Occipital lobe (tissue), 3 donors: Measurements from ENCODE around the gene RELL2. TPM values are rescaled to one million over a fixed set of nuclear protein-coding genes. Genes with fewer than 3 reads are reported as not detected.

ENCODE experiments used
- DNase-seq: peaks from one replicate; lab custom pipeline; 2025; lab: John Stamatoyannopoulos, UW
- small RNA-seq: library from RNA; depleted of rRNA; stranded (forward); fragments of <200 nt; gene quantifications from one replicate; pipeline ENCODE3, GENCODE V24; 2014
- total RNA-seq: library from RNA; depleted of rRNA; stranded (reverse); fragments of >200 nt; gene quantifications from one replicate; pipeline ENCODE4 v1.2.3, GENCODE V29; 2014

Gene RELL2
- total RNA-seq, 1 donor from 2014 or later, result 8.4 TPM

DNA sequence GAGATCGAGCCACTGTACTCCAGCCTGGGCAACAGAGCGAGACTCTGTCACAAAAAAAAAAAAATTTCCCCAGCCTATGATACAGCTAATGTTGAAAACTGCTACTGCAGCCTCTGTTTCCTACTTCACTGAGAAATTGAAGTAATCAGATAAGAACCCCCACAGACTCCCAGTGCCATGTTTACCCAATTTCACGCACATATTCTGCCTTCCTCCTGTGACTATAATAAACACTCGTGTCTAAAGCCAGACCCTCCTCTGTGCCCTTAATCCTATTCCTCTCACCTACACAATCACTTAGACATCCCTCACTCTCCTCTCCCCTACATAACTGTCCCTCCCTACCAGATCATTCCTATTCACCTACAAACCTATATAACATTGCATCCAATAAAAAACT lies 38.9 kb downstream of the RELL2 start:
- DNase-seq, result no peak

DNA sequence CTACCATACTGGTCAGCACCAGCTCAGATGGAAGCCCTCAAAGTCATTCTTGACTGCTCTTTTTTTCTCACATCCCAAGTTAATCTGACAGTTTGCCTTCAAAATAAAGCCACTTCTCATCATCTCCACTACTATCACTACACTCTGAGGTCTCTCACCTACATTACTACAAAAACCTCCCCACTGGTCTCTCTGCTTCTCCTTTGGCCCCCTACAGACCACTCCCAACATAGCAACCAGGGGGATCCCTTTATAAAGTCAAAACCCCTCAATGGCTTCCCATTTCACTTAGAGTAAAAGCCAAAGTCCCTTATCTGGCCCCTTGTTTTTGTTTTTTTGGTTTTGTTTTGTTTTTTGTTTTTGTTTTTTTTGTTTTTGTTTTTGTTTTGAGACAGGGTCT lies 40.6 kb downstream of the RELL2 start:
- DNase-seq, result no peak

DNA sequence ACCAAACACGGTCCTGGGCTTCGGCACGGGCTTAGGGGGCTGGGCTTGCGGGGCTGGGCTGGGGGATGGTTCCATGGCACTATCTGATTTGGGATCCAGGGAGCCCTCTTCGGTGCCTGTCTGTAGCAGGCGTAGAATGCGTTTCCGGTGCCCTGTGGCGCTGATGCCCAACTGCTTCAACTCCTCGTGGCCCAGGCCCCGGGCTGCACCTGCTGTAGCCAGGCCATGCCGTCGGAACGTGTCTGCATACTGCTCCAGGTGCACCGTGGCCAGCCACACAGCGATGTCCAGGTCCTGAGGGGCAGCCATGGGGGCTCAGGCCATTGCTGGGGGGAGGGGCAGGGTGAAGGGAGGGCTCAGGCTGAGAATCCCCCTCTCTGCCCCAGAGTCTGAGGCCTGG lies 43.4 kb downstream of the RELL2 start:
- DNase-seq, result no peak

DNA sequence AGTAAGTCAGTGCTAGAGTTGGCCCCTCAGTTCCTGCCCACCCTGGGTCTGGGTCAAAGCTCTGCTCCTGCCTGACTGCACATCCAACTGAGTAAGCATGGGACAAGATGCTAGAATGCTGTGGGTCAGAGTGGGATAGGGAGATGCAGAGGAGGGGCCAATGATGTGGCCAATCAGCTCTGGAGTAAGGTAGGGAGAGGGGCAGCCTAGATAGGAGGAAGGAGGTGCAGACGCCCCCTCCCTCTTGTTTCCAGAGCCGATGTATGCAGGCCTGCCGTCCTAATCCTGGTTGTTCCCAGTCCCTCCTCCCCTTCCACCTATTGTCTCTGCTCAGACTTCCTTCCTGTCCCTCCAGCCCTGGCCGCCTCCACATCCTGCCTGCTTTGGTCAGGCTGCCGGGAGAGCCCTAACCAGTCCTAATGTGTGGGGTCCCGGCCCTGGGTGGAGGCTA lies 44.0 kb downstream of the RELL2 start:
- DNase-seq, result no peak

DNA sequence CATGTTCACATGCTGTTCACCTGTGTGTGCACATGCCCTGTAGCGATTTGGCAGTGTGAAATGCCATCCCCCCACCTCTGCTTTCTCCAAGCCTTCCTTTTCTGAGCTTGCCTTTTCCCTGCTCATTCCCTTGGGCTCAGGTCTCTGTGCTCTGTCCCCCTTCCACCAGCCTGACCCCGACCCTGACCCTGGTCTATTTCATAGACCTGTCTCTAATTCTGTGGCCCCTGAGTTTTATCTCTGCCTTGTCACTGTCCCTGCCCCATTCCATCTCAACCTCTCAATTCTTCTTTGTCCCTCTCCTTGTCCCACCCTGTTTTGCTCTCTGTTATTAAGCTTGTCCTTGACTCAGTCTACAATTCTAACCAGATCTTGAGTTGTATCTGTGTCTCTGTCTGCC lies 44.5 kb downstream of the RELL2 start:
- DNase-seq, result no peak

DNA sequence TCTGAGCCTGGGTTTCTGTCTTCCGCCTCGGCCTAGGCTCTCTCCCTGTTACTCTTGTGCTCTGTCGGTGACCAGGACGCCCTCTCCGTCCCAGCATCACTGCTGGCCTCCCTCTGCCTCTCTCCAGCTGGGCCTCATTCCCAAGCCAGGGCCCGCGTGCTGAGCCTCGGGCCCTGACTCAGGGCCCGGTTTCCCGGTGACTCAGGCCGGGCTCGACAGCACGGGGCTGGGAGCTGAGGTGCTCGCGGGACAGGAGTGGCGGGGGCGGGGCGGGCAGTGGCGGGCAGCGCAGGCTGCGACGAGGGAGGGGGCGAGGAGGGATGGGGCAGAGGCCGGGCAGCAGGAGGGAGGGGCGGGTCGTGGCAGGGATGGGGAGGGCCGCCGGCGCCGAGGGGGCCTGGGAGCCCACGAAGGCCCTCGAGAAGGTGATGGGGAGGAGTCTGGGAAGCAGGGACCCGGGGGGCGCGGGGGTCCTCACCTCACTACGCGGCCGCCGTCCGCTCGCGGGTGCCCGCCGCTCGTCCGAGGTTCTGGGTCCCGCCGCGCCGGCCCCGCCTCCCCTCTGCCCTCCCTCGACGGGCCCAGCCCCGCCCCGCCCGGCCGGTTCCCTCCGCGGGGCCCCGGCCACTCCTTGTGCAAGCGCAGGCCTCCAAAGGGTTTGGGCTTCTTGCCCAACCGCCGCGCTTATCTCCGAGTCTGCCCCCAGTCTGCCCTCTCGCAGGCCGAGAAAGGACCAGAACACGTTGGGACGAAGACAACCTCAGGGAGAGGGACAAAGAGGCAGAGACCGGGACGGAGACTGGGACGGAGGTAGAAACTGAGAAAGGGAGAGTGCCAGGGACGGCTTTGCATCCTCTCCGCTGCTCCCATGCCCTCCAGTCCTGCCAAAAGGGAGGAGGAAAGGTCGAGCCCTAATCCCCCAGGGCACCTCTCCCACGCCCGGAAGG lies 45.2 kb downstream of the RELL2 start, which contains the start of gene ARAP3:
TSS of gene ARAP3 (minus strand) at position 536 of the 947 bp plus-strand sequence. CDS start 1,744 bp downstream, outside the sequence.
- DNase-seq, result no peak

DNA sequence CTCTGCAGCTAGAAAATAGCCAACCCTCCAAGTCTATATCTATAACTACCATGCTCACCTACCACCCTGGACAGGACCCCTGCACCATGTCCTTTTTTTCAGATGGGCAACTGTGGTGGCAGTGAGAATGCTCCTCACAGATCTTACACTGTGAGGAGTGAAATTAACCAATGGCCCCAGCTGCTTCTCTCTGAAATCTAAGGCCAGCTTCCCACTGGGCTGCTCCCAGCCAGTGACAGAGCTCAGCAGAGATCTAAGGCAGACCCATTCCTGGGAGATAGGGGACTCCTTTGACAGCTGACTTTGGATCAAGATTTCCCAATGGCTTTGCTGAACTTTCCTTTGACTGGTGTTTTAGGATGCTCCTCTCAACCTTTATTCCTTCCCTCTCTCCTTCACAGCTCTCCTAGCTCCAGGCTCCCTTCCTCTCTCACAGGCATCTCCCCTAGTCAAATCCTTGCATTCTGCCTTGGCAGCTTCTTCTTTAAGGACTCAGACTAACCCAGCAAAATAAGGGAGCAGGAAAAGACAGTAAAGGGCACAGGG lies 46.9 kb downstream of the RELL2 start:
- no peak for DNase-seq

DNA sequence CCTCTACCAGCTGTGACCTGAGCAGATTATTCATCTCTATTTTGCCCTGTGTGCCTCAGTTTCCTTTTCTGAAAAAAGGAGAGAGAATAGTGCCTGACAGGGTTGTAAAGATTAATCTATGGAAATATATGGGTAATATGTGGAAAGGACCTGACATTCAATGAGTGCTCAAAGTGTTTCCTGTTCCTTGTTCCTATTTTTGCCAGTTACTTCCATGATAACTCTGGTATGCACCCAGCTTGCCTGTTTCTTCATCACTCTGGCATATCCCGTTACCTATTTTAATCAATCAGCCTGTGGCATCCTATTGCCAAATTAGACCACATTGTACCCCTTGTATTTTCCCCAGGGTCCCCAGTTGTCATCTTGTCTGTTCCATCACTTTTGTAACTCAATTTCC lies 48.8 kb downstream of the RELL2 start:
- no peak for DNase-seq

DNA sequence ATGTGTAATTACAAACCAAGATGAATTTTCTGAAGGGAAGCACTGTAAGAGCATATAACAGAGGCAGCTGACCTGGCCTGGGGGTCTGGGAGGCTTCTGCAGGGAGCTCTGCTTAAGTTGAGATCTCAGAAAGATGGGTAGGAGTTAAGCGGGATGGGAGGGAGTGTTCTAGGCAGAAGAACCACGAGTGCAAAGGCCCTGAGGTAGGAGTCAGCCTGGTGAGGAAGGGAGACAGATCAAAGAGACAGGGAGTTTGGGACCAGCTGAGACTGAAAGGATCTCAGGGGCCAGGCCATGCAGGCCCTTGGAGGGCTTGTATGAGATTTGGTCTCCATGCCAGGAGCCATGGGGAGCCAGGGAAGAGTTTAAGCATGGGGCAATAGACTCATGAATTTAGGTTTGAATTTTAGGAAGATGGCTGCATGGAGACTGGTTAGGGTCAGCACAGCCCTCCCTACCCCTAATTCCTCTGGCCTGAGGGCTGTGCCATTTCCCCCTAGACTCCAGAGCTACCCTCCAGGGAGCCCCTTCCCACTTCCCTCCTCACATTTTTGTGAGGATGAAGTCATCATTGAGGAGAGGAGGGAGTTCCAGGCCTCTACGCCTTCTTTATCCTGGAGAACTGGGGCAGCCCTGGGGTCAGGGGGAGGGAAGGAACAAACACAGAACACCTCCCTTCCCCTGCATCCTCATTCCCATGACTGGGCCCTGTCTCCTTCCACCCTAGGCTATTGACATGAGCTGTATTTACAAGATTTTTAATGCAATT lies 50.0 kb downstream of the RELL2 start:
- no peak for DNase-seq

Small RNA genes lying within 50 kb of the gene (small RNA-seq; reads per million reads assigned to genes)
- gene RPS27AP10, result not detected

Other genes with a start within 250 kb of the RELL2 start
- gene PCDHGB4, start 249.3 kb upstream of the RELL2 start, total RNA-seq, result 12.9 TPM
- 8.0 TPM for gene PCDHGA8, start 244.4 kb upstream of the RELL2 start, total RNA-seq
- gene PCDHGB5, start 239.1 kb upstream of the RELL2 start, total RNA-seq, result 18.1 TPM
- gene PCDHGA9, start 234.2 kb upstream of the RELL2 start, total RNA-seq, result 11.9 TPM
- gene PCDHGB6, start 229.0 kb upstream of the RELL2 start, total RNA-seq, result 12.8 TPM
- gene PCDHGA10, start 224.0 kb upstream of the RELL2 start, total RNA-seq, result 12.0 TPM
- 15.6 TPM for gene PCDHGB7, start 219.3 kb upstream of the RELL2 start, total RNA-seq
- gene PCDHGA11, start 215.9 kb upstream of the RELL2 start, total RNA-seq, result 16.4 TPM
- 6.9 TPM for gene PCDHGA12, start 206.5 kb upstream of the RELL2 start, total RNA-seq
- 35.6 TPM for gene PCDHGC3, start 161.0 kb upstream of the RELL2 start, total RNA-seq
- 91.2 TPM for gene PCDHGC4, start 152.0 kb upstream of the RELL2 start, total RNA-seq
- 6.2 TPM for gene PCDHGC5, start 147.9 kb upstream of the RELL2 start, total RNA-seq
- gene DIAPH1, start 18.0 kb upstream of the RELL2 start, total RNA-seq, result 18.4 TPM
- 46.5 TPM for gene HDAC3, start 148 bp upstream of the RELL2 start, total RNA-seq
- 3.0 TPM for gene FCHSD1, start 14.4 kb downstream of the RELL2 start, total RNA-seq
- gene ARAP3, start 45.2 kb downstream of the RELL2 start, total RNA-seq, result 3.3 TPM
- gene PCDH1, start 241.4 kb downstream of the RELL2 start, total RNA-seq, result 27.0 TPM